Epidermal melanocyte (primary cell): Measurements from ENCODE around the gene TMEM18.
A peak's percentile ranks its signal among the peaks of the same experiment; 100 is the strongest.

Experiments used
- DNase-seq: peaks from one replicate; pipeline ENCODE4 v3.0.0; 2011; ENCODE audit warnings: low spot score; ENCODE audit not compliant: insufficient read length

TMEM18 gene

GRCh38 chr2:673016-673415 lies 4.2 kb downstream of the TMEM18 start:
- no peak for DNase-seq

DNA sequence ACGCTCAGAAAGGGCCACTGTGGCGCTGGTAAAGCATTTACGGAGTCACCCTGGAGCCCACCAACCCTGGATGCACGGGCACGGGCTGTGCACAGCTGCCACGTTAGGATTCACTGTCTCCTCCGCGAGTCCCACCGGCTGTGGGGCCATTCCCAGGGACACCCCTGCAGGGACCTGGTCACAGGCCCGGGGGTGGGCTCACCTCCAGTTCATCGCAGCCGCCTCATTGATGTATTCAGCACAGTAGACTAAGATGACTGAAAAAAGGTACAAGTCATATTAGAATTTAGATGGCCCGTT lies 4.7 kb downstream of the TMEM18 start:
- DNase-seq: no peak

DNA sequence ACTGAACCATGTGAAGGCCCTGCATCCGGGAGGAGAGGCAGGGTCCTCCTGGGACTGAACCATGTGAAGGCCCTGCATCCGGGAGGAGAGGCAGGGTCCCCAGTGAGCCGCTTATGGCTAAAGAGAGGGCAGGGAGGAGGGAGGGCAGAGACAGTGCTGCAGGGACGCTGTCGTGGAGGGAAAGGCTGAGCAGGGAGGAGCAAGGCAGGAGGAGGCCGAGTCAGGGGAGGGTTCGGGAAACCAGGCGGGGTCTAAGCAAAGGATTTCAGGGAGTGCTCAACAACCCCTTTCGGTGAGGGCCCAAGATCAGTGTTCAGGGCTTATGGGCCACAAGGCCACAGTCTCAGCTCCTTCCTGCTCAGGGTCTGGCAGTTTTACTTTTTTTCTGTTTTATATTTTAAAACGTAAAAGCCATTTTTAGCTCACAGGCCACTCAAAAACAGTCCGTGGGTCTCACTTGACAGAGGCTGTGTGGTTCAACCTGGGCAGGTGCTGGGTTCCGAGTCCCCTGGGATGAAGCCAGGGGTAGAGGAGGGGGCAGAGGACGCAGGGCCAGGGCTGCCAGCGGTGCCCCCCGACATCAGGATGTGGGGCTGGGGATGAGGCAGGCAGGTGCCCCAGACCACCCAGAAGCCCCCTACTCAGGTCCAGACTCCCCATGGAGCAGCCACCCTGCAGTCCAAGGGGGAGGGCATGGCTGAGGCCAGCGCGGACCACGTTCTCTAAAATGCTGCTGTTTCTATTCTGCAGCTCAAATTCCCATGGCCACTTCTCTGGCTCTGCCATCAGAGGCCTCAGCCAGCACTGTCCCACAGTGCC lies 5.2 kb downstream of the TMEM18 start:
- no peak for DNase-seq

GRCh38 chr2:671072-671471 lies 6.1 kb downstream of the TMEM18 start:
- DNase-seq: no peak

DNA sequence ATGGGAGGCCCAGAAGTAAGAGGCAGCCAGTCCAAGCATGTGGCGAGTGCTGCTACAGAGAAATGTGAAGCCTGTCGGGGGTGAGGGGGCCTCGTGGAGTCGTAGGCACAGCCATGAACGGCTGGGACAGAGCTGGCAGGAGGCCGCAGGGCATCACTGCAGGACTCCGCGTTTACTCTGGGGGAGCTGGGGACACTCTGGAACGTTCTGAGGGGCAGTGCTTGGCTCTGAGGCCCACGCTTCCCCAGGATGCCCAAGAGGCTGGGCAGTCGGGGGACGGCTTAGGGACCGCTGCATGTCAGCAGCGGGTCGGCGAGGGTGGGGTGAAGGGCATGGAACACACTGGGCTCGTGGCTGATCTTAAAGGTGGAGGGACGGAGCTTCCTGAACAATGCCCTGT lies 6.6 kb downstream of the TMEM18 start:
- DNase-seq: no peak

- DNase-seq: no peak
Observed at GRCh38 chr2:669323-669722, 7.9 kb downstream of the TMEM18 start.

DNA sequence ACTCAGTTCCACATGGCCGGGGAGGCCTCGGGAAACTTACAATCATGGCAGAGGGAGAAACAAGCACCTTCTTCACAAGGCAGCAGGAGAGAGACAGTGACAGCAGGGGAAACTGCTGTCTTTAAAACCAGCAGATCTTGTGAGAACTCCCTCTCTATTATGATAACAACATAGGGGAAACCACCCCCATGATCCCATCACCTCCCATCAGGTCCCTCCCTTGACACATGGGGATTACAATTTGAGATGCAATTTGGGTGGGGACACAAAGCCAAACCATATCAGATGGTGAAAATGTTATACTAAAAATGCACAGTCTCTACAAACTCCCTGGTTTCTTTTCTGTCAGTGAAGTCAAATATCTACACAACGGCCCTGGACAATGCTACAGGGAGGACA lies 9.2 kb downstream of the TMEM18 start:
- DNase-seq: no peak

GRCh38 chr2:667332-667999 lies 9.7 kb downstream of the TMEM18 start:
- DNase-seq: peak; percentile 30

DNA sequence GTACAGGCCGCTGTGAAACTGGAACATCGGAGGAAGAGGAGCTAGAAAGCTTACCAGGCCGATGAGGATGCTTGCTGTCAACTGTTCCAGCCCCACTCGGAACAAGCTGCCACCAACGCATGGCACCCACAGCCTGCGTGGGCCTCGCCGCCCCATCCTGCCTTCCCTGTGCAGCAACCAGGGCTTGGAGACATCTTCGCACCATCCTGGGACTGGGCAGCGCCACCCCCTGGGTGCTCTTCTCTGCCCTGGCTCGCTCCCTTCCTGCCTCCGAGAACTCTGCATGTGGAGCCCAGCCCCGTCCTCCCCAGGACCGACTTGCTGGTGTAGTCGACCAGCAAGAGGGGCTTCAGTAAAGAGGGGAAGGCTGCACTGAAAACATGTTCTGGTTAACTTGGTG lies 10.8 kb downstream of the TMEM18 start:
- no peak for DNase-seq

DNA sequence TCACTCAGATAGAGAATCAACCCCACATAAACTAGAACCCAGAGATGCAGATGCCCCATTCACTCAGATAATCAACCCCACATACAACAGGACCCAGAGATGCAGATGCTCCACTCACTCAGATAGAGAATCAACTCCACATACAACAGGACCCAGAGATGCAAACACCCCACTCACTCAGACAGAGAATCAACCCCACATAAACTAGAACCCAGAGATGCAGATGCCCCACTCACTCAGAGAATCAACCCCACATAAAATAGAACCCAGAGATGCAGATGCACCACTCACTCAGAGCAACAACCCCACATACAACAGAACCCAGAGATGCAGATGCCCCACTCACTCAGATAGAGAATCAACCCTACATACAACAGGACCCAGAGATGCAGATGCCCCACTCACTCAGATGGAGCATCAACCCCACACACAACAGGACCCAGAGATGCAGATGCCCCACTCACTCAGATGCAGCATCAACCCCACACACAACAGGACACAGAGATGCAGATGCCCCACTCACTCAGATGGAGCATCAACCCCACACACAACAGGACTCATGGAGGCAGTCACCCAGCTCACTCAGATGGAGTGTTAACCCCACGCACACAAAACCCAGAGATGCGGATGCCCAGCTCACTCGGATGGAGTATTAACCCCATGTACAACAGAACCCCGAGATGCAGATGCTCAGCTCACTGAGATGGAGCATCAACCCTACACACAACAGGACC lies 11.7 kb downstream of the TMEM18 start:
- DNase-seq: no peak

DNA sequence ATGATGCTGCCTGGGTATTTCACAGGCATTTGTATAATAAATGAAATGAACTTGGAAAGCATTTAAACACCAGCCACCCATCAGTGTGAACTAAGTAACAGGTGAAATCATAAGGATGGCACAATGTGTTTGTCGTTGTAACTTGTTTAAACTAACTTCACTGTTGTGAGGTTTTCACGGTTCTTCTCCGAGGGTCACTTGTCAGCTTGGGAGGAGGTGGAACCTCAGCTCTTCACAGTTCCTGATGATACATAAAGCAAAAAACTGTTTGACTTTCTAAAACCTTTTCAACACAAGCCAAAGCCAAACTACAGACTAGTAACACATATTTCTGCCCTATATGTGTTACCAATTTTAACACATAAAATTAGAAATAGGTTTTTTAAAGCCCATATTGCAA lies 13.1 kb downstream of the TMEM18 start:
- no peak for DNase-seq

DNA sequence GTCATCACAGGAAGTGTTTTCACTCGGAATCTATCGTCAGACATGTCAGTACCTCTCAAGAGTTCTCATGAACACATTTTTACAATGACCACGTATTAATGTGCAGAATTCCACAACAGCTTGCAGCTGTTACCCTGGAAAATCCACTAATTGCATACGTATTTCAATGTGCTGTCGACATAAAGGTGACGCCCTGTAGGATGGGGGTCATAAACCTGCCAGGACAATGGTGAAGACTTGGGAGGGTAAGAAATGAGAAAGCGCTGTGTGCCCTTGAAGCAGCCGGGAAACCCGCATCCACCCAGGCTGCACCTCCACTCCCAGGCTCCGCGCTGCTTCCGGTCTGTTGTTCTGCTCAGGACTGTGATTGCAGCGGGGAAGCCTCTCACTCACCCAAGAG lies 14.0 kb downstream of the TMEM18 start:
- no peak for DNase-seq

- DNase-seq: no peak
Observed at GRCh38 chr2:661360-661635, 15.9 kb downstream of the TMEM18 start.

DNA sequence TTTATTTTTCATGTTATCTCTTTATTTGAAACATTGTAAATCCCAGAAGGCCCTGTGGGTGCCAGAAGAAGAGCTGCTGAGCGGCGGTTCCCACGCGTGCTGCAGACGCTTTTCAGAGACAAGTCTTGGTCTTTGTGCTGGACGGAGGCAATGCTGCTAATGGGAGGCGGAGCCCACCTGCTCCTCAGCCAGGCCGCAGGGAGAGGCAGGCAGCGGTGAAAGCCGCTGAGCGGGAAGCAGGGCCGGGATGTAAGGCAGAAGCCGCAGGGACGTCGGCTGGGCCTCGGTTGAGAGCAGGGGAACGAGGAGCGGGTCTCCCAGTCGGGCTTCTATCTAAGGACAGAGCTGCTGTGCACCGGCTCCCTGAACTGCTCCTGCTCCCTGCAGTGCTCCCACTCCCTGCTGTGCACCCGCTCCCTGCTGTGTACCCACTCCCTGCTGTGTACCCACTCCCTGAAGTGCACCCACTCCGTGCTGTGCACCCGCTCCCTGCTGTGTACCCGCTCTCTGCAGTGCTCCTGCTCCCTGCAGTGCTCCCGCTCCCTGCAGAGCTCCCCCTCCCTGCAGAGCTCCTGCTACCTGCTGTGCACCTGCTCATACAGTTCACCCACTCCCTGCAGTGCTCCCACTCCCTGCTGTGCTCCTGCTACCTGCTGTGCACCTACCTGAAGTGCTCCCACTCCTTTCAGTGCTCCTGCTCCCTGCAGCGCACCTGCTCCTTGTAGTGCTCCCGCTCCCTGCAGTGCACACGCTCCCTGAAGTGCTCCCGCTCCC lies 16.4 kb downstream of the TMEM18 start:
- no peak for DNase-seq

DNA sequence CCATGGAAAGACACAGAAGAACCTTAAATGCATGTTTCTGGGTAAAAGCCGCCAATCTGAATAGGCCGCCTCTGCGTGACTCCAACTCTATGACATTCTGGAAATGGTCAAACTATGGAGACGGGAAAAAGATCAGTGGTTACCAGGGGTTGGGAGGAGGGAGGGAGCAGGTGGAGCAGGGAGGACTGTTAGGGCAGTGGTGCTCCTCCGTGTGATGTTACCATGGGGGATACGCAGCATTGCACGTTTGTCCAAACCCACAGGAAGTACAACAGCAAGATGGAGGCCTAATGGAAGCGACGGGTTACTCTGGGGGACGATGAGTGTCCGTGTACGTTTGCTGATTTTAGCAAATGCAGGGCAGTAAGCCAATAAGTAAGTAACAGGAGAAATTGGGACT lies 17.2 kb downstream of the TMEM18 start:
- DNase-seq: no peak

- DNase-seq: no peak
Observed at GRCh38 chr2:658426-658825, 18.8 kb downstream of the TMEM18 start.

- no peak for DNase-seq
Observed at GRCh38 chr2:657766-658165, 19.4 kb downstream of the TMEM18 start.

DNA sequence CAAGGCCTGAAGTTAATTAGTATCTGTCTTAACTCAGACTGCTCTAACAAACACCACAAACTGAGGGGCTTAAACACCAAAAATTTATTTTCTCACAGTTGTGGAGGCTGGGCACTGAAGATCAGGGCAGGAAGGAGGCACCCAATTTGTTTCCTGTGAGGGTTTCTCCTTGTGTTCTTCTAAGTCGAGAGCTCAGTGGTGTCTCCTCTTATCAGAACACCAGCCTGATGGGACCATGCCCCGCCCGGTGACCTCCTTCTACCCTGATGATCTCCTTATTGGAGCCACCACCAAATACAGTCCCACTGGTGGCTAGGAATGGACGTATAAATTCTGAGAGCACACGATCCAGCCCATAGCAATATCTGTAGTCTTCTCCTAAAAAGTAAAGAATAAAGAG lies 20.5 kb downstream of the TMEM18 start:
- no peak for DNase-seq

DNA sequence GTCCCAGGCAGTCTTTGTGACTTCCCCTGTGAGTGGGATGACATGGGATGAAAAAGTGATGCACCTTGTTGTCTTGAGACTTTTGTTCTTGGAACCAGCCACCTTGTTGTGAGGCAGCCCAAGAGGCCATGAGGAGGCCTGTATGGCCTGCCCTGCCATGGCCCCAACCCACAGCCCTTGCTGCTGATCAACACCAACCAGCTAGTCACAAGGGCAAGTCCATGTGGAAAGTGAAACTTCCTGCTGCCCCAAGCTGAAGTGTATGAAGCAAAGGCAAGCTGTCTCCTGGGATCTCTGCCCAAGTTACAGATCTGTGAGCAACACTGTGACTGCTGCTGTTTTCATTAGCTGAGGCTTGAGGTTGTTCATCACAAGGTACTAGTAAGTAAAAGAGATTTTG lies 21.6 kb downstream of the TMEM18 start:
- DNase-seq: no peak

GRCh38 chr2:654896-655295 lies 22.3 kb downstream of the TMEM18 start:
- no peak for DNase-seq

DNA sequence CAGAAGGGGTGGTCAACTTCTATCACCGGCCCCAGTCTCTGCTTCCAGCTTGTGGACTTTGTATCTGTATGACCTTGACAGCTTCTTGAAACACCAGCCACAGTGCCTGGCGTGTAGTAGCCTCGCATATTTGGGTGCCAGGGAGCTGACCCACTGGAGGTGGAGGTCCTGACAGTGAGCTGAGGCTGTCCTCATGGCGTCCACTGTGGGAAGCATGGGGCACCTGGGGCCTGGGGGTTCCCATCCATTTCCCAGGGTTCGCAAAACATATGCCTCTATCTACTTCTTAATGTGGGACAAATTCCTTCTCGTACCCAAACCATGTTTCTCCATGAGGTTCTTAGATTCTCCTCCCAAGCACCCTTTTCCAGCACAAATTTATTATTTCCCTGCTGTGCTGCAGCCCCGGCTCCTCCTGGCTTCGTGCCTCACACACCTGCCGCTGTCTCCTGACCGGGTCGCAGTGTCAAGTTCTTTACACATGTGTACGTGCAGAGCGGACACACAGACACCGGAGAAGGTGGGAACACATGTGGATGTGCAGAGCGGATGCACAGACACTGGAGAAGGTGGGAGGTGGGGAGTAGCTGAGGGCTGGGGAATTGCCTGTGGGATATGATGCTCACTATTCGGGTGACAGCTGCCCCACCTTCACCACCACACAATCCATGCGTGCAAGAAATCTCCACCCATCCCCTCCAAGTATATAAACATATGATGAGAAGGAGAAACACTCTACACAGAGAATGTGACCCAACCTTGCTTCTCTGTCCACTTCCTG lies 23.4 kb downstream of the TMEM18 start:
- DNase-seq: no peak
